ENCODE measurements around the gene SNRNP35.
"Not testable (repeated sequence)": the region's sequence is repeated elsewhere in the genome, so short reads cannot be mapped to it uniquely, and the experiment has no call there.

Gene SNRNP35, protein sequence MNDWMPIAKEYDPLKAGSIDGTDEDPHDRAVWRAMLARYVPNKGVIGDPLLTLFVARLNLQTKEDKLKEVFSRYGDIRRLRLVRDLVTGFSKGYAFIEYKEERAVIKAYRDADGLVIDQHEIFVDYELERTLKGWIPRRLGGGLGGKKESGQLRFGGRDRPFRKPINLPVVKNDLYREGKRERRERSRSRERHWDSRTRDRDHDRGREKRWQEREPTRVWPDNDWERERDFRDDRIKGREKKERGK

DNA sequence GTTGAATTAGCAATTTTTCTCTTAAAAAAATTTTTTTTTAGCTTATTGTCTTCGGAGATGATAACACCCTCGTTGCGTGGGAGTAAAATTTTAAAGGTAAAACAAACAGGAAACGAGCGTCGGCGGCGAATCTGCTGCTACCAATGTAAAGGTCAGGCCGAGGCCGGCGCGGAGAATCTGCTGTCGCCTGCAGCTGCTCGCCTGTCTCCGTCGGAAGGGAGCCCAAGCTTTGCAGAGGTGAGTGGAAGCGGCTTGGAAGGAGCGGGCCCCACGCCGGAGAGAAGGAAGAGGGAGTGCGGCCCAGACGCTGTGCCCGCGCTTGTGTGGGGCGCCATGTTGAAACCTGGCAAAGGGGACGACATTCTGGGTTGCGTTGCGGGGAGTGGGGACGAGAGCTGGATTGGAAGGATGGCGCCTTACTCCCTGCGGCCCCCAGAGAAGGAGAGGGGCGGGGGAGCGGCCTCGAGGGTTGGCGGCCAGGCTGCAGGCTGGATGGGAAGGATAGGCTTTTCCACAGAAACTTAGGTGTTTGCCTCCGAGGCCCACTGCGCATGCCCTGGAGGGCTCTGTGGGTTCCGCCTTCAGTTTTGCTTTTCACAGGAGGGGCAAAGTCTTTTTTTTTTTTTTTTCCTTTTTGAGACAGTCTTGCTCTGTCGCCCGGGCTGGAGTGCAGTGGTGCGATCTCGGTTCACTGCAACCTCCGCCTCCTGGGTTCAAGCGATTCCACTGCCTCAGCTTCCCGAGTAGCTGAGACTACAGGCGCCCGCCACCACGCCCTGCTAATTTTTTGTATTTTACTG, at the start of gene SNRNP35:
TSS of gene SNRNP35 (plus strand) at position 160 of the 800 bp plus-strand sequence. CDS start 7,402 bp downstream, outside the sequence.
- in situ Hi-C loops (cut with MboI; ENCODE audit: low sequenced_read_pairs), result no loop called here

DNA sequence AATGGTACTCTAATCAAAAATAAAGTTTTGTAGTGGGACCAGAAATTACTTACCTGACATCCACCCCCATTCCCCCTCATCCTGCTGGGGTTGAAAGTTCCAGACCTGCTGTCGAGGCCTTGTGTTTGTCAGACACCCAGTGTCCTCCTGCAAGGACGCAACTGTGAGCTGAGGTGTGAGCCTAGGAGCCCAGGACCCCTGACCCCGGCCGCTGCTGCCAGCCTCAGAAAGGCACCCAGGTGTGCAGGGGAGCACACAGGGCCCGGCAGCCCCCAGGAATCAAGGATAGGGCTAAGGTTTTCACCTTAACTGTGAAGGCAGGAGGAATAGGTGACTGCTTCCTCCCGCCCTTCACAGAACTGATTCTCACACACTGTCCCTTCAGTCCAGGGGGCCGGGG, 49.3 kb upstream of the SNRNP35 start:
- in situ Hi-C loops (cut with MboI; ENCODE audit: low sequenced_read_pairs), result not testable (repeated sequence)

DNA sequence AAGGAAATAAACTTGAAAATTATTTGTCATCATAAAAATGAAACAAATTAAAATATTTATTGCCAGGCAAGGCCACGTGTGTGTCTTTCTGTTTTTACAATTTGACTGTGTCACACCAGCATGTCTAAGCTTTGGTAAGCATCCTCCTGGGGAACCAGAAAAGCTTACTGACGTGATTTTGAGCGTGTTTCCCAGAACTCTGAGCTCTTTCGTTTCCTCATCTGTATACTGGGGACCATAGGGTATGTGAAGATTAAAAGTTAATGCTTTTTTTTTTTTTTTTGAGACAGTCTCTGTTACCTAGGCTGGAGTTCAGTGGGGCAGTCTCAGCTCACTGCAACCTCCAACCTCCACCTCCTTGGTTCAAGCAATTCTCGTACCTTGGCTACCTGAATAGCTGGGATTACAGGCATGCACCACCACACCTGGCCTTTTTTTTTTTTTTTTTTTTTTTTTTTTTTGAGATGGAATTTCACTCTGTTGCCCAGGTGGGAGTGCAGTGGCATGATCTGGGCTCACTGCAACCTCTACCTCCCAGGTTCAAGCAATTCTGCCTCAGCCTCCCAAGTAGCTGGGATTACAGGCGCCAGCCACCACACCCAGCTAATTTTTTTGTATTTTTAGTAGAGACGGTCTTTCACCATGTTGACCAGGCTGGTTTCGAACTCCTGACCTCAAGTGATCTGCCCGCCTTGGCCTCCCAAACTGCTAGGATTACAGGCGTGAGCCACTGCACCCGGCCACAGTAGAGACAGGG, 48.5 kb upstream of the SNRNP35 start:
- in situ Hi-C loops (cut with MboI; ENCODE audit: low sequenced_read_pairs), result not testable (repeated sequence)

DNA sequence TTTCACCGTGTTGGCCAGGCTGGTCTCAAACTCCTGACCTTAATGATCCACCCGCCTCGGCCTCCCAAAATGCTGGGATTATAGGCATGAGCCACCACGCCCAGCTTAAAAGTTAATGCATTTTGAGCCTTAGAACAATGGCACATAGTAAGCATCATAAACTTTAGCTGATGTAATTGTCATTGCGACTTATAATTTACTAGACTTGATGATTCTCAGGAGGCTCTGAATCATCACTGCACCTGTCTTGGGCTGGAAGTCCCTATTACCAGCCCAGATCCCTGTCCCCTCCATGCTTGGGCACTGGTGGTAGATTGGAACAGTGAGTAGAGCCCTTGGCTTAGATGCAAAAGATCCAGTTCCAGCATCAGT, 47.9 kb upstream of the SNRNP35 start:
- in situ Hi-C loops (cut with MboI; ENCODE audit: low sequenced_read_pairs), result no loop called here

DNA sequence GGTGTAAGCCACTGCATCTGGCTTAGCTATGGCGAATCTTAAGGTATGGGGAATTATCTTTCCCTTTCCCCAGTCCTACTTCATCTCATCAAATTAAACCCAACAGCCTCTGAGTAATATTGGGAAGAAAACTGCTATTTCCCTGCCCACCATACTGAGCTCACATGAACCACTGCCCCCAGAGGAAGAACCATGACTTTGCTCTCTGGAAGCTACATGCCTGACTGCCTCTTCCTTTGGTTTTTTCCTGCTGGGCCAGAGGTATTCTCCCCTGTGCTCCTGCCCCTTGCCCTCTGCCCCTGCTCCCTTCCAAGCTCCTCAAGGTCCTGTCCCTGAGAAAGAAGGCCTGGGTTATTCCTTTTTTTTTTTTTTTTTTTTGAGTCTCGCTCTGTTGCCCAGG, 36.6 kb upstream of the SNRNP35 start:
- in situ Hi-C loops (cut with MboI; ENCODE audit: low sequenced_read_pairs), result no loop called here

DNA sequence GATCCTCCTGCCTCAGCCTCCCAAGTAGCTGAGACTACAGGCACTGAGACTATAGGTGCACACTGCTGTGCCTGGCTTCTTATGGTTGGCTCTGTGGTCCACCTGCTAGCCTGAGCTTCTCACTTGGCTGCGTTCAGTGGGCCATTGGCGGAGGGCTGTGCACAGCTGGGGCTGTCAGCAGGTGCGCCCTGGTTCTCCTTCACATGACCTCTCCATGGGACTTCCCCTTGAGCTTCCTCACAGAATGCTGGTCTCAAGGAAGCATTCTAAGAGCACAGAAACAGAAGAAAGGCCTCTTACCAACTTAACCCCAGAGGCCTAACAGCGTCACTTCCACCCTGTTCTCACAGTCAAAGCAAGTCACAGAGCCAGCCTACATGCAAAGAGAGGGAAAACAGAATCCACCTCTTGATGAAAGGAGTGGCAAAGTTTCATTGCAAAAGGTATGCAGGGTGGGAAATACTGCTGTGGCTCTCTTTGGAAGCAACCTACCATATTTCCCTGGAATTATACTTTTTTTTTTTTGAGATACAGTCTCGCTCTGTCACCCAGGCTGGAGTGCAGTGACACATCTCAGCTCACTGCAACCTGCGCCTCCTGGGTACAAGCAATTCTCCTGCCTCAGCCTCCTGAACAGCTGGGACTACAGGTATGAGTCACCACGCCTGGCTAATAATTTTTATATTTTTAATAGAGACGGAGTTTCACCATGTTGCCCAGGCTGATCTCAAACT, 30.7 kb upstream of the SNRNP35 start:
- in situ Hi-C loops (cut with MboI; ENCODE audit: low sequenced_read_pairs), result no loop called here

DNA sequence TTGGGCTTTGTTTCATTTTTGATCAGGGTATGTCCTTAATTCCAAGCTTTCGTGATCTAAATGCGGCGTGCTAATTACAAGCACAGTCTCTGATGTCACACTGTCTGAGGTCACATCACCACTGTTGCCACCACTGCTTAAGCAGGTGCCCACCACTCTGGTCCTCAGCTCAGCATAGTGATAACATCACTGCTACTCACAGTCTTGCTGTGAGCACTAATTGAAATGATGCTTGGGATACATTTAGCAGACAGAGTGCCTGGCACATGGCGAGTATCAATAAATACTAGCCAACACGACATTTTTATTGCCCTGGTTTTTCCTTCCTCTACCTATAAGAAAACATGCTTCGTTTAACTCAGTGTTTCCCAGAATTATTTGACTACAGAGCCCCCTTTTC, 29.3 kb upstream of the SNRNP35 start:
- in situ Hi-C loops (cut with MboI; ENCODE audit: low sequenced_read_pairs), result no loop called here

DNA sequence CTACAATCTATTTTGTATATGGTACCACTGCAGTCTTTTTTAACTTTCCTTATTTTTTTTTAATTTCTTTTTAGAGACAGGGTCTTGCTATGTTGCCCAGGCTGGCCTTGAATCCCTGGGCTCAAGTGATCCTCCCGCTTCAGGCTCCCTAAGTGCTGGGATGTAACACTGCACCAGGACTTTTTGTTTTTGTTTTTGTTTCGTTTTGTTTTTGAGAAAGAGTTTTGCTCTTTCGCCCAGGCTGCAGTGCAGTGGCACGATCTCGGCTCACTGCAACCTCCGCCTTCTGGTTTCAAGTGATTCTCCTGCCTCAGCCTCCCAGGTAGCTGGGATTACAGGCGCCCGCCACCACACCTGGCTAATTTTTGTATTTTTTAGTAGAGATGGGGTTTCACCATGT, 28.8 kb upstream of the SNRNP35 start:
- in situ Hi-C loops (cut with MboI; ENCODE audit: low sequenced_read_pairs), result not testable (repeated sequence)

DNA sequence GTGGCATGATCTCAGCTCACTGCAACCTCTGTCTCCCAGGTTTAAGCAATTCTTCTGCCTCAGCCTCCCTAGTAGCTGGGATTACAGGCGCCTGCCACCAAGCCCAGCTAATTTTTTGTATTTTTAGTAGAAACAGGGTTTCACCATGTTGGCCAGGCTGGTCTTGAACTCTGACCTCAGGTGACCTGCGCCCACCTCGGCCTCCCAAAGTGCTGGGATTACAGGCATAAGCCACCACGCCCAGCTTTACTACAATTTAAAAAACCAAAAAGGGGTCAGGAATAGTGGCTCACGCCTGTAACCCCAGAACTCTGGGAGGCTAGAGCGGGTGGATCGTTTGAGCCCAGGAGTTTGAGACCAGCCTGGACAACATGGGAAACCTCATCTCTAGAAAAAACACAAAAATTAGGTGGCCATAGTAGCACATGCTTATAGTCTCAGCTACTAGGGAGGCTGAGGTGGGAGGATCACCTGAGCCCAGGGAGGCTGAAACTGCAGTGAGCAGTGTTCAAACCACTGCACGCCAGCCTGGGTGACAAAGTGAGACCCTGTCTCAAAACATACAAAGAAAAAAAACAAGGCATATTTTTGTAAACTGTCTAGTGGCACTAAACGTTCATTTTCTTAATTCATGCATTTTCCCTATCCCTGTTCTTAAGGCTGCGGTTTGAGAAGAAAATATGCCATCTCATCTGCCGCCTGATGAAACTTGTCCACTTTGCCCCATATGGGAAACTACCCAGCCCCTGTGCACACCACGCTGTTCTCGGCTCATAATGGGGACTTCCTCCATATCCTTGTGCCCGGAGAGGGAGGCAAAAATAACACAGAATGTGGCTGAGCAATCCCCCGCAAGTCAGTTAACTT, 25.8 kb upstream of the SNRNP35 start:
- in situ Hi-C loops (cut with MboI; ENCODE audit: low sequenced_read_pairs), result not testable (repeated sequence)

DNA sequence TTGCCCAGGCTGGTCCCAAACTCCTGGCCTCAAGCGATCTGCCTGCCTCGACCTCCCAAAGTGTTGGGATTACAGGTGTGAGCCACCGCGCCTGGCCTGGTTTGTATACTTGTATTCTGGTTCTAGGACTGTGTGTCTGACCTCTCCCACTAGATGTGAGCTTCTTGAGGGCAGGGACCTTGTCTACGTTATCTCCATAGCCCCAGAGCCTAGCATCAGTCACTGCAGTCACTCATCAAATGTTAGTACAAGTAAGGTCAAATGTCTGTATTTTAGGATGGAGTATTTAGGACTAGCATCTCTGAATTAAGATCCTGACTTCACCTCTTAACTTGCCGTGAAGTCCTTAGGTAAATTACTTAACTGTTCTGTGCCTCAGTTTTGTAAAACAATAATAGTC, 24.3 kb upstream of the SNRNP35 start:
- in situ Hi-C loops (cut with MboI; ENCODE audit: low sequenced_read_pairs), result no loop called here

DNA sequence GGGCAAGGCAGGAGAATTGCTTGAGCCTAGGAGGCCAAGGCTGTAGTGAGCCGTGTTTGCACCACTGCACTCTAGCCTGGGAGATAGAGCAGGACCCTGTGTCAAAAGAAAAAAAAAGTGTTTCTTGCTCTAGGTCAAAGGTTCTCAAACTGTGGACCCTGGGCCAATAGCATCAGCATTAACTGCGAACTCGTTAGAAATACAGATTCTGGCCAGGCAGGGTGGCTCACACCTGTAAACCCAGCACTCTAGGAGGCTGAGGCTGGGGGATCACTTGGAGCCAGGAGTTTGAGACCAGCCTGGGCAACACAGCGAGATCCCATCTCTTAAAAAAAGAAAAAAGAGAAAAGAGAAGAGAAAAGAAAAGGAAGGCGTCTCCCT, 22.3 kb upstream of the SNRNP35 start:
- in situ Hi-C loops (cut with MboI; ENCODE audit: low sequenced_read_pairs), result no loop called here

DNA sequence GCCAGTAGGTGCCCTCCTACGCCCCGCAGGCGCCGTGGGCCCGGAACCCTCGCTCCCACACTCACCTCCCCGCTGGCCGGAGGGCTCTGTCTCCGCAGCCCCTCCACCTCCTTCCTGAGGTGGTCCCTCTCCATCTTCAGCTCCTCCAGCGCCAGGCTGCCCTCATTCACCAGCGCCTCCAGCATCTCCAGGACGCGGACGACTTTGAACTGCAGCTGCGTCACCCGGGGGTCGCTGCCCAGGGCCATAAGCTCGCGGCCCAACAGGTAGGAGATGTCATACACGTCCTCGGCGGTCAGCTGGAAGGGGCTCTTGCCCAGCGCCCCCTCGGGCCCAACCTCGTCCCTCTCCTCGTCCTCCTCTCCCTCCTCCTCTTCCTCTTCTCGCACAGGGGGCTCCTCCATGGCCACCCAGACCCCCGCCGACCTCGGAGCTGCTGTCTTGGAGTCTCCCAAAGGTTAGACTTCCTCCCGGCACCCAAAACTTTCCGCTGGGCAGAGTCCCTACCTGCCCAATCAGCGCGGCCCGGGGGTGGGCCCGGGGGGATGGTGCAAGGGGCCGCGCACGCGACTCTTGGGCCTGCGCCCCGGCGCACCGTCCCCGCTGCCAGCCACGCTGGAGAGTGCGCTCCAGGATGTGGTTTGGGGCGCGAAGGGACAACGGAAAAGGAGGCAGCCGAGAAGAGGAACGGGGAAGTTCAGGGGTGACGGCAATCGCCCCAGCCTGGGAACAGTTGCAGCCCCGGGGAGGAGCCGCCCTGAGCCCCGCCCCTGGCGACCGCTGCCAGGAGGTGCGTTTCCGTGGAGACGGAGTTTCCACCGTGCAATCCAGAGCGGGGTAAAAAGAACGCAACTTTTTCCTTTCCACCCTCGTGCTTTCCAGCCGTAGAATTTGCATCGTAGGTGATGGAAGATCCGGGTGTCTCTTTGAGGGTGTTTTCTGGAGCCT, 21.6 kb upstream of the SNRNP35 start, which contains the start of gene RILPL2:
TSS of gene RILPL2 (minus strand) at position 668 of the 948 bp plus-strand sequence. CDS start at position 404, 264 bp downstream.
- in situ Hi-C loops (cut with MboI; ENCODE audit: low sequenced_read_pairs), result no loop called here

DNA sequence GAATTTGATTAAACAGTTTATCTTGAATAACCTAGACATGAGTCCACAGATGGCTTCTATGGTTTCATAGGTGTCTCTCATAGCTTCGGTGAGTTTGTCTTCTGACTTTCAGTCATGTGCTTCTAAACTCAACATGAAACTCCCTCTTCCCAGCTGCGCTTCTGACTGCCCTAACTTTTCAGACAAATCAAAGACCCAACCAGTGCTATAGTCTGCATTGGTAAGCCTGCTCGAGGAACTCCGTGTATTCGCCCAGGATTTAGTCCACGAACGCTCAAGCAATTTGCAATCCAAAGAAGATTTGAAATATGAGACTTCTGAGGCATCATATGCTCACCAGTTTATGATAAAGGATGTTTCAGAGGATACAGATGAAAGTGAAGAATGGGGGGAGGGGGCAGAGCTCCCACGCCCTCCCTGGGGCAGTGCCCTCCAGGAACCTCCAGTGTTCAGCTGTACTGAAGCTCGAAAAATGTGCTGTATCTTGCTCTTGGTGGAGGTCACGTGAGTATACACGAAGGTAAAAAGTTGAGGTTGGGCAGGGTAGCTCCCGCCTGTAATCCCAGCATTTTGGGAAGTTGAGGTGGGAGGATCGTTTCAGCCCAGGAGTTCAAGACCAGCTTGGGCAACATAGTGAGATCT, 16.3 kb upstream of the SNRNP35 start:
- in situ Hi-C loops (cut with MboI; ENCODE audit: low sequenced_read_pairs), result no loop called here

DNA sequence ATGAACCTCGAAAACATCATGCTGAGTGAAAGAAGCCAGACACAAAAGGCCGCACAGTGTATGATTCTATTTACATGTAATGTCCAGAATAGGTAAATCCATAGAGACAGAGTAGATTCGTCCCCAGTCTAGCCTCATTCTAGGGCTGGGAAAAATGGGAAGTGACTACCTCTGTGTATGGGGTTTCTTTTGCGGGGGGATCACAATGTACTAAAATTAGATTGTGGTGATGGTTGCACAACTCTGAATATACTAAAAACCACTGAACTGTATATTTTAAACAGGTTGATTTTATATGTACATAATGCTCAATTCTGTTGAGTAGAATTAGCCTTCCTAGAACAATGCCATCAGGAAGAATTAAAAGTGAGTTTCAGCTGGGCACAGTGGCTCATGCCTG, 15.2 kb upstream of the SNRNP35 start:
- in situ Hi-C loops (cut with MboI; ENCODE audit: low sequenced_read_pairs), result no loop called here

DNA sequence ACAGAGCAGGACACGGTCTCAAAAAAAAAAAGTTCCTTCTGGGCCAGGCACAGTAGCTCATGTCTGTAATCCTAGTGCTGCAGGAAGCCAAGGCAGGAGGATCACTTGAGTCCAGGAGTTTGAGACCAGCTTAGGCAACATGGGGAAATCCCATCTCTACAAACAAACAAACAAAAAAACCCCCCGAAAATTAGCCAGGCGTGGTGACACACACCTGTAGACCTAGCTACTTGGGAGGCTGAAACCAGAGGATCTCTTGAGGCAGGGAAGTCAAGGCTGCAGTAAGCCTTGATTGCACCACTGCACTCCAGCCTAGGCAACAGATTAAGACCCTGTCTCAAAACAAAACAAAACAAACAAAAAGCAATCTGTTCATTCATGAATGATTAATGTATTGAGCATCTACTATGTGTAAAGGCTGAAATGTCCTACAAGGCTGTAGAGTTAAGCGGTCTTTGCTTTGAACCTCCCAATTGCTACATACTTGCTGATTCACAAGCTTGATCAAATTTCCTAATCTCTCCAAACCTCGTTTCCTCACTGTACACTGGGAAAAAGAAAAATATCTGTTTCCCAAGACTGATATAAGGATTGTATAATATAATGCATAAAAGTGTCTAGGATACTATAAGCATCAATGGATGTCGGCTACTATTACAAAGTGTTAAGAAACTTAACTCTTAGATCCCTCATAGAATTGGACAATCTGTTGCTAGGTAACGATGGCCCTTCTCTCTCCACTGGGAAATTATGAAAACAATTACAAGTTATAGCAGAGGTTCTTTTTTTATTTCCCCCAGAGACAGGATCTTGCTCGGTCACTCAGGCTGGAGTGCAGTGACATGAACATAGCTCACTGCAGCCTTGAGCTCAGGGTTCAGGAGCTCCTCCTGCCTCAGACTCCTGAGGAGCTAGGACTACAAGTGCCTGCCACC, 13.6 kb upstream of the SNRNP35 start:
- in situ Hi-C loops (cut with MboI; ENCODE audit: low sequenced_read_pairs), result no loop called here

DNA sequence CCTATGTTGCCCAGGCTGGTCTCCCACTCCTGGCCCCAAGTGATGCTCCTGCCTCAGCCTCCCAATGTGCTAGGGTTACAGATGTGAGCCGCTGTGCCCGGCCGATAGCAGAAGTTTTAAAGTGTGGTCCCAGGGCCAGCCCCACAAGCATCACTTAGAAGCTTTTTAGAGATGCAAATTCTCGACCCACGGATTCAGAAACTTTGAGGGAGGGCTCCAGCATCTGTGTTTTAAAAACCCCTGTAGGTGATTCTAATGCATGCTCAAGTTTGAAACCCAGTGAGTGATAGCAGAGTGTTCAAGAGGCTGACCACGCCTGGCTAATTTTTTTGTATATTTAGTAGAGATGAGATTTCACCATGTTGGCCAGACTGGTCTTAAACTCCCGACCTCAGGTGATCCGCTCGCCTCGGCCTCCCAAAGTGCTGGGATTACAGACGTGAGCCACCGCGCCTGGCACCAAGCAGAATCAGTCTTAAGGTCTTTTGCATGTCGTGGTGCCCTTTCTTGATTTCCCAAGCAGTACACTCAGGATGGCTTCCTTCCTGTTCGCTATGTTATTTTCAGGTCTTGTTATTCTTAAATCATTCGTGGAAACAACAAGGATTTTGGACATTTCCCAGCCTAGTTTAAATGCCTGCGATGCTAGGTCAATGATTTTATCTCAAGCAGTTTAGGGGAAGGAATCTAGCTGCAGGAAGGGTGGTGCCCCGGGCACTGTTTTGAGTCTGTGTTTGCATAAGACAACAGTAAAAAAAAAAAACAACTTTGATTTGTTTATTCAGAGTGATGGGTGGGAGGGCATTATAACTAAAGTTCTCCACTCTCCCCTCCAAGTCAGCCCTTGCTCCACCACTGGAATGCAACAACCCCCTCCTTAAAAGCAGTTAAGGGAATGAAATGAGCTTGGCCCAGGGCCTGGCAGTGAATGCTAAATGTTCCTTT, 12.3 kb upstream of the SNRNP35 start:
- in situ Hi-C loops (cut with MboI; ENCODE audit: low sequenced_read_pairs), result no loop called here

All from HL-60/S4 (cell line).